DMS153 treated with DMSO at 0.1 percent for 48 hours (cell line): ENCODE data around the gene TANGO2.
"Not testable (repeated sequence)": the region's sequence is repeated elsewhere in the genome, so short reads cannot be mapped to it uniquely, and the experiment has no call there.

Source experiments
- DNase-seq: peaks from one replicate; lab custom pipeline; 2025; ENCODE audit not compliant: unreplicated experiment; lab: John Stamatoyannopoulos, UW

TANGO2 gene

DNA sequence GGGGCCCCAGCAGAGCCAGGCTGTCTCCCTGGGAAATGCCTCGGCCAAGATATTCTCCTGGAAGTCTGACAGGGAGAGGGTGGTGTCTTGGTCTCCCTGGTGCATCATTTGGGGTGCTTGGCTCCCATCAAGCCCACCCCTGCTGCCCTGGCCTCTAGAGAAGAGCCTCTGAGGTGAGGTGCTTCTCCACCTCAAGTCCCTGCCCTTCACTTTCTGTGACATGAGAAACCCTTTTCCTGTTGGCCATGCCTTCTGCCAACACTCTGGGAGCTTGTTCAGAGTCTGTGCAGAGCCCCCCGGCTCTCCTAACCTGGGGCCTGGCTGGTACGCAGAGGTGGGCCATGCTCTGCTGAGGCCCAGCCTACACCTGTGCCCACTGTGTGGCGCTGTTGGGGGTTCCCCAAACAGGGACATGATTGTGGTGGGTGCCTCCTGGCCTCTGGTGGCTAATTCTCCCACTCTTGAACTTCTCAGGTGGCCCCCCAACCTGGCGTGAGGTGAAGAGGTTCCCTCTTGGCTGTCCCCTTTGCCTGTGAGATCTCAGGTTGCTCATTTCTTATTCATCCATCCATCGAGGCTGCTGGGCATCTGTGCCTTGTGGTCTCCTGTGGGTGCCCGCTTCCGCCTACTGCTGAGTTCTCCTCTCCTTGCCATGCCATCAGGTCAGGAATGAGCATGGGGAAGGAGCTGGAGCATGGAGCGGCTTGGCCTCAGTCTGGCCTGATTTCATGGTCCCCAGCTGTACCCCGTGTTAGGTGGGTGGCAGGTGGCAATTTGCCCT is 40.0 kb downstream of the TANGO2 start:
- no peak for DNase-seq

DNA sequence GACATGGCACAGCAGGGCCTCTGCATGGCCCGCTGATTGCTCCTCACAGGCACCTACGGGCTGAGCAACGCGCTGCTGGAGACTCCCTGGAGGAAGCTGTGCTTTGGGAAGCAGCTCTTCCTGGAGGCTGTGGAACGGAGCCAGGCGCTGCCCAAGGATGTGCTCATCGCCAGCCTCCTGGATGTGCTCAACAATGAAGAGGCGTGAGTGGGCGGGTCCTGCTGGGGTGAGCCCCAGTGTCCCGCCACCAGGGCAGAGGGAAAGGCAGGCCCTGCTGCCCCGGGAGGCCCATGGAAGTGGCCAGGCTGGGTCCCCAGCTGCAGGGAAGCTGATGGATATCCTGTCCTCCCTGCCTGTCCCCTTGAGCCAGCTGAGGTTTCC is 40.6 kb downstream of the TANGO2 start:
- DNase-seq: no peak

GRCh38 chr22:20062043-20062765 is 41.3 kb downstream of the TANGO2 start:
- no peak for DNase-seq

DNA sequence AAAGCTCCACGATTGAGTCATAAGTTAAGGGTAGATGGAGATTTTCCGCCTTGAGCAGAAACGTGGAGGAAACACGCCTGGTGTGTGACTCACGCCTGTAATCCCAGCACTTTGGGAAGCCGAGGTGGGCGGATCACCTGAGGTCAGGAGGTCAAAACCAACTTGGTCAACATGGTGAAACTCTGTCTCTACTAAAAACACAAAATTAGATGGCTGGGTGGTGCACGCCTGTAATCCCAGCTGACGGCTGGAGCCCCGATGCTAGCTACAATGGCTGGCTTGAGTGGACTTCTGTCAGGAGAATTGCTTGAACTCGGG is 41.8 kb downstream of the TANGO2 start:
- no peak for DNase-seq

DNA sequence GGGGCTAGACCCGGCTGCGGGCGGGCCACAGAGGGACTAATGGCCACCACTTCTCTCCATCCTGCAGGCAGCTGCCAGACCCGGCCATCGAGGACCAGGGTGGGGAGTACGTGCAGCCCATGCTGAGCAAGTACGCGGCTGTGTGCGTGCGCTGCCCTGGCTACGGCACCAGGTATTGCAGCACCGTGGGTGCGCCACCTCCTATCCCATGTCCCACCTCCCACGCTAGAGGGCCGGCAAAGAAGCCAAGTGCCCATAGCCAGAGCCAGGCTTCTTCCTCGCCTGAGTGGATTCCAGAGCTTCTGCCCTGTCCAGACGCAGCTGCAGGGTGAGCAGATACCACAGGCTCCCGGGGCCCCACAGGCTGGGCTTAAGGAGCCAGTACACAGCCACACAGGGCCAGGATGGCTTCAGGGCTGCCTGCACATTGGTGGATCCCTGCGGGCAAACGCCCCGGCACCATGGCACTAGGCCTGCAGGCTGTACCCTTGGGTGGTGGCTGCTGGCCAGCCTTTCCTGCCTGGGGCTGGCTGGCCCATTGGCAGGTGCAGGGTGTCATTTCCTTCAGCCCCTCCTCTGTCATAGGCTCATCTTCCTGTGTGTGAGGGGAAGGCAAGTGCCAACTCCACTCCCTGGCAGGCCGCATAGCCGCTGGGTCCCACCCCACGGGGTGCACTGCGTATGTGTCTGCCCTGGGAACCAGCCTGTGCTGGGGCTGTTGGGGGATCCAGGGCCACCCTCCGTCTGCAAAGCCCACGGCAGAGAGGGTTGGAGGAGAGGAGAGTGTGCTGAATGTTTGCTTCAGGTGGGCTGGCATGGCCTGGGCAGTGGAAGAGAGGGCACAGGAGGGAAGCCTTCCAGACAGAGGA is 42.6 kb downstream of the TANGO2 start:
- no peak for DNase-seq

GRCh38 chr22:20064140-20064480 is 43.2 kb downstream of the TANGO2 start:
- no peak for DNase-seq

DNA sequence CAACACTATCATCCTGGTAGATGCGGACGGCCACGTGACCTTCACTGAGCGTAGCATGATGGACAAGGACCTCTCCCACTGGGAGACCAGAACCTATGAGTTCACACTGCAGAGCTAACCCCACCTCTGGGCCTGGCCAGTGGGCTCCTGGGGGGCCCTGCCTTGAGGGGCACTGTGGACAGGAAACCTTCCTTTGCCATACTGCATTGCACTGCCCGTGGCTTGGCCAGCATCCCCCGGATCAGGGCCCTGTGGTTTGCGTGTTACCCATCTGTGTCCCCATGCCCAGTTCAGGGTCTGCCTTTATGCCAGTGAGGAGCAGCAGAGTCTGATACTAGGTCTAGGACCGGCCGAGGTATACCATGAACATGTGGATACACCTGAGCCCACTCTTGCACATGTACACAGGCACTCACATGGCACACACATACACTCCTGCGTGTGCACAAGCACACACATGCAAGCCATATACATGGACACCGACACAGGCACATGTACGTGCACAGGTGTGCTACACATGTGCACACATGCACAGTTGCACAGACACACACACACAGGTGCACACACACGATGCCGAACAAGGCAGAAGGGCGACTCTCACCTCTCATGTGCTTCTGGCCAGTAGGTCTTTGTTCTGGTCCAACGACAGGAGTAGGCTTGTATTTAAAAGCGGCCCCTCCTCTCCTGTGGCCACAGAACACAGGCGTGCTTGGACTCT is 43.8 kb downstream of the TANGO2 start:
- no peak for DNase-seq

GRCh38 chr22:20065896-20066616 is 45.1 kb downstream of the TANGO2 start:
- no peak for DNase-seq

DNA sequence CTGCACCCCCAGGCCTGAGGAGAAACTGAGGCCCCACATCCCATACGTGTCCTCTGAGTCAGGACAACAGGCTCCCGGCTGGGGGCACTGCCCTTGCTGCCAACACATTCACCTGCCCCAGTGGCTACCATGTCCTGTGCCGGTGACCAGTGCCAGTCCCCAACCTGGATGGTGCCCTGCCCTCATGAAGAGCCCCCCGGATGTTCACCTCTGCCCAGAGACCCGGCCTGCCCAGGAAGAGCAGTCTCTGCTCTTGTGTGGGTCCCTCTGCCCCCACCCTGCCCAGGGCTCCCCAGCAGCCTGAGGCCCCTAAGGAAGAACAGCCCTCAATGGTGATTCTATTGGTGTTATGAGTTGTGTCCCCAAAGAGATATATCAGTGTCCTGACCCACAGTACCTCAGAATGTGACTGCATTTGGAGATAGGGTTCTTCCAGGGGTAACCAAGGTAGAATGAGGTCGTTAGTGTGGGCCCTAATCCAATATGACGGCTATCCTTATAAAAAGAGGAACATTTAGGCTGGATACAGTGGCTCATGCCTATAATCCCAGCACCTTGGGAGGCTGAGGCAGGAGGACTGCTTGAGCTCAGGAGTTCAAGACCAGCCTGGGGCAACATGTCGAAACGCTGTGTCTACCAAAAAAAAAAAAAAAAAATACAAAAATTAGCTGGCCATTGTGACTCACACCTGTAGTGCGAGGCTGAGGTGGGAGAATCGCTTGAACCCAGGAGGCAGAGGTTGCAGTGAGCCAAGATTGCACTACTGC is 45.9 kb downstream of the TANGO2 start:
- DNase-seq: no peak

DNA sequence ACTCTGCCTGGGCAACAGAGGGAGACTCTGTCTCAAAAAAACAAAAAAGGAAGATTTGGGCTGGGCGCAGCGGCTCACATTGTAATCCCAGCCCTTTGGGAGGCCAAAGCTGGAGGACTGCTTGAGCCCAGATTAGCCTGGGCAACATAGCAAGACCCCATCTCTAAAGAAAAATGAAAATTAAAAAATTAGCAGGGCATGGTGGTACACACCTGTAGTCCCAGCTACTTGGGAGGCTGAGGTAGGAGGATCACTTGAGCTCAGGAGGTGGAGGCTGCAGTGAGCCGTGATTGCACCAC is 46.4 kb downstream of the TANGO2 start:
- DNase-seq: not testable (repeated sequence)

DNA sequence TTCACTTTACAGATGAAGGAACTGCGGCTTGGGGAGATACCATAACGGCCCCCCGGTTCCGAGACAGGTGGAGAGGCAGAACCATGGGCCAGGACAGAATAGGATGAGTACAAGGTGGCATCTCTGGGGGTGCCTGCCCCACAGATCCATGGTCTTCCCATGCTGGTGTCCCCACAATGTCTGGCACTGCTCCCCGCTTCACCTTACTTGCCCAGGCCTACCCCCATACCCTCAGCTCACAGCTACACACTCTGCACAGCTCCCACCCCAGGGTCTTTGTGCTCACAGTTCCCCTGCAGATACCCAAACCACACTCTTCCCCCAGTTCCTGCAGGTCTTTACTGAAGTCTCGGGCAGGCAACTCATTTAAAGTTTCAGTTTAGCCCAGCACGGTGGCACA is 47.7 kb downstream of the TANGO2 start:
- DNase-seq: no peak

- DNase-seq: no peak
These were observed 48.6 kb downstream of the TANGO2 start for GRCh38 chr22:20069331-20070042.

GRCh38 chr22:20071524-20071972 is 50.6 kb downstream of the TANGO2 start:
- DNase-seq: no peak

GRCh38 chr22:20076627-20077172 is 55.8 kb downstream of the TANGO2 start:
- no peak for DNase-seq

DNA sequence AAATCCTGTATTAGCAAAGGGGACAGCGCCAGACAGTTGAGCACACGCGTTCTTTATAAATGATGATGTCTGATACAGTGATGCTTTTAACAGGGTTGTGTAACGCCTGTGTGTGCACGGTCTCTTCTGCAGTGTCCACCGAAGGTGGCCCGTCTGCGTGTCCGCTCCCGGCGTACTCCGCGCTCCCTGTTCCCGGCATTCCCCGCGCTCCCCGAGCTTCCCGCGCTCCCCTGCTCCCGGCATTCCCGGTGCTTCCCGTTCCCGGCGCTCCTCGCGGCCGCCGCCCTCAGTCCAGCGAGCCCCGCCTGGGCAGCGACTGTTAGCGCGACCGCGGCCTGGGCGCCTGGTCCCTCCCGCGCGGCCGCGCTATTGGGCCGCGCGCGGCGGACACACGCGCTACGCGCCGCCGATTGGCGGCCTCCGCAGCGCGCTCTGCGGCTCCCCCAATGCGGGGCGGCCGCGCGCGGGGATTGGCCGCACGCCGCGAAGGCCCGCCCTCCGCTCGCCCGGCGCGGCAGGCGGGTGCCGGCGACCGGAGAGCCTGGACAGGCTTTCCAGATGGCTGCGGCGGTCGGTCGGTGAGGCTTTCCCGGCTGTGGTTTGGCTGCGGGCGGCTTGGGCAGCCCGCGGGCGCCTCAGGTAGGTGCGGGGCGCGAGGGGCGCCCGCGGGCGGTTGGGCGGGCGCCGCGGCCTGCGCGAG is 59.0 kb downstream of the TANGO2 start, which contains the start of gene DGCR8:
TSS of gene DGCR8 (plus strand) at position 497 of the 700 bp plus-strand sequence. CDS start 5,723 bp downstream, outside the sequence.
- peak; percentile 91 for DNase-seq

DNA sequence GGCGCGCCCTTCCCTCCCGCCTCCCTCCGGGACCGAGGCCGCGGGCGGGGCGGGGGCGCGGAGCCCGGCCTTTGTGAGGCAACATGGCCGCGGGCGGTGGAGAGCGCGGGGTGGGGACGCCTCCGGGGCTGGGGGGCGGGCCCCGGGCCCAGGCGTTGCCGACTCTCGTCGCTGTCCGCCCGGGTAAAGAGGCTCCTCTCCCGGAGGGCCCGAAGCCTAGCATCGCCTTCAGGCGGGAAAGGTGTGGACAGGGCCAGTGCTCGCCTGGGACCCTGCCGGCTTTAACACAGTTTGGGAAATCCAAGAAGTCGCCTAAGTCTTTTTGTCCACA is 59.5 kb downstream of the TANGO2 start:
- DNase-seq: no peak

DNA sequence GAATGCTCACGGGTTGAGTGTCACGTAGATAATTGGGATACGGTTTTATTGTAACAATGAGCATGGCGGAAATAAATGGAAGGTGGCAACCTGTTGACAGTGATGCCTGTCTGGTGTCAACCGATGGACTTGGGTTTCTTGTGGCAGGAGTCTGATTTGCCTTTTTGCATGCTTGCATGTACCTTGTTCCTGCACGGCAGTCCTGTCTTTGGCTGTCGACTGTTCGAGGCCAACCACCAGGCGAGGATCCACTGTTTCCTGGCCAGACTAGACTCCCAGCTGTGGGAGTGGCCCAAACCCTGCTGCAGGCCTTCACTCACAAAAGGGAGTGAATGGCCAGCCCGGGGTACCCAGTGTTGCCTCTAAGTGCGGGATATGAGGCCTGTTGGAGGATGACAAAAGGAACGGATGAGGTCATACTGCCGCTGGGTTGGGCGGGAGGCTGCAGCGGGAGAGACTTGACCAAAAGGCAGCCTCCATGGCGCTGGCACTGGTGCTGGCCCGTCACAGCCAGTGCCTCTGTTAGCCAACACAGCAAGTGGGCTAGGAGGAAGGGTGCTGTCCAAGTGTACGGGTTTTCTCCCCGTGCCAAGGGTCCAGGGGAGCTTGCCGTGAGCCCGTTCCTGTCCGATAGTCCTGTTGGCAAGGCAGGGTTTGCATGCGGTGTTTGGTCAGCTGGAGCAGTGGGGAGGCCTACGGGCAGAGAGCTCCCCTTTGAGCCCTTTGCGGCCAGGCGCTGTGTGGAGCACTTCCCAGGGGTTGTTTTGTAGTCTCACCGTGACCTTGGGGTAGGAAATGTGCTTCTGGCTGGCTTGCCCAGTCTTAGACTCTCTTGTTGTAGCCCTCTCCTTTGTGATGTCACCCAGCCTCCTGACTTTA is 60.1 kb downstream of the TANGO2 start:
- DNase-seq: peak; percentile 1
